Astrocyte (in vitro differentiated cells and primary cell): ENCODE measurements around the gene PEX11A. TPM values are rescaled to one million over a fixed set of nuclear protein-coding genes. Genes with fewer than 3 reads are reported as not detected.

ENCODE experiments used
- DNase-seq: peaks from one replicate; pipeline ENCODE4 v3.0.0-alpha.2; 2010; ENCODE audit warnings: low read depth
- FAIRE-seq: peaks from 2 replicates; lab custom pipeline; 2011; peaks lifted over from hg19 to GRCh38; lab: Jason Lieb, UNC
- H2AFZ ChIP-seq: 2 replicates; pipeline ENCODE4 v1.6.0; 2012; ENCODE audit warnings: low read depth, low read length, inconsistent platforms
- H3K27ac ChIP-seq: 2 replicates; pipeline ENCODE4 v1.5.1; 2011; ENCODE audit warnings: low read depth, low read length, inconsistent platforms
- H3K27me3 ChIP-seq: 2 replicates; pipeline ENCODE4 v1.6.0; 2011; ENCODE audit warnings: low read length, inconsistent platforms; ENCODE audit not compliant: insufficient read depth
- H3K36me3 ChIP-seq: 2 replicates; pipeline ENCODE4 v1.5.1; 2011; ENCODE audit warnings: low read length, inconsistent platforms; ENCODE audit not compliant: insufficient read depth
- H3K4me1 ChIP-seq: 2 replicates; pipeline ENCODE4 v1.5.1; 2011; ENCODE audit warnings: low read length, inconsistent platforms; ENCODE audit not compliant: insufficient read depth
- H3K4me2 ChIP-seq: 2 replicates; pipeline ENCODE4 v1.6.0; 2012; ENCODE audit warnings: low read length, inconsistent platforms
- H3K4me3 ChIP-seq: 2 replicates; pipeline ENCODE4 v1.5.1; 2011; ENCODE audit warnings: low read depth, mild to moderate bottlenecking, low read length, inconsistent platforms; ENCODE audit not compliant: insufficient read depth
- H3K79me2 ChIP-seq: 2 replicates; pipeline ENCODE4 v1.6.0; 2012; ENCODE audit warnings: mild to moderate bottlenecking, low read length, inconsistent platforms; ENCODE audit not compliant: insufficient read depth
- H3K9ac ChIP-seq: 2 replicates; pipeline ENCODE4 v1.6.0; 2012; ENCODE audit warnings: mild to moderate bottlenecking, low read length, inconsistent platforms
- H3K9me3 ChIP-seq: 2 replicates; pipeline ENCODE4 v1.5.1; 2012; ENCODE audit warnings: low read depth, mild to moderate bottlenecking, low read length, inconsistent platforms; ENCODE audit not compliant: insufficient read depth
- H4K20me1 ChIP-seq: 2 replicates; pipeline ENCODE4 v1.6.0; 2012; ENCODE audit warnings: low read length, inconsistent platforms; ENCODE audit not compliant: insufficient read depth
- H3K27ac Mint-ChIP-seq: one replicate; pipeline ENCODE4 v1.8.0; 2021; ENCODE audit warnings: mild to moderate bottlenecking, mixed read lengths; ENCODE audit not compliant: unreplicated experiment
- H3K27me3 Mint-ChIP-seq: one replicate; pipeline ENCODE4 v1.8.0; 2021; ENCODE audit warnings: low read depth, mixed read lengths; ENCODE audit not compliant: unreplicated experiment
- H3K36me3 Mint-ChIP-seq: one replicate; pipeline ENCODE4 v1.8.0; 2021; ENCODE audit warnings: low read depth, mixed read lengths; ENCODE audit not compliant: unreplicated experiment
- H3K4me1 Mint-ChIP-seq: one replicate; pipeline ENCODE4 v1.8.0; 2021; ENCODE audit warnings: low read depth, mixed read lengths; ENCODE audit not compliant: unreplicated experiment
- H3K4me3 Mint-ChIP-seq: one replicate; pipeline ENCODE4 v1.8.0; 2021; ENCODE audit warnings: mild to moderate bottlenecking, moderate library complexity, mixed read lengths; ENCODE audit not compliant: unreplicated experiment
- H3K9me3 Mint-ChIP-seq: one replicate; pipeline ENCODE4 v1.8.0; 2021; ENCODE audit warnings: mild to moderate bottlenecking, mixed read lengths; ENCODE audit not compliant: unreplicated experiment
- EZH2 ChIP-seq: IDR thresholded peaks from 2 replicates; pipeline ENCODE4 v1.6.1; 2012; ENCODE audit warnings: mild to moderate bottlenecking, low read length, inconsistent platforms; ENCODE audit not compliant: insufficient read depth
- total RNA-seq: library from RNA; stranded (reverse); gene quantifications from 2 replicates; pipeline ENCODE4 v1.2.1, GENCODE V29; 2021
- TF ChIP-seq, protein P1 (sequence below): IDR thresholded peaks from 2 replicates; pipeline ENCODE4 v1.5.1; 2011; ENCODE audit warnings: low read depth, mild to moderate bottlenecking, inconsistent platforms, low read length, moderate library complexity; ENCODE audit not compliant: insufficient read depth

The PEX11A gene
- total RNA-seq, 1 donor from 2014 or later: 2.1 TPM

DNA sequence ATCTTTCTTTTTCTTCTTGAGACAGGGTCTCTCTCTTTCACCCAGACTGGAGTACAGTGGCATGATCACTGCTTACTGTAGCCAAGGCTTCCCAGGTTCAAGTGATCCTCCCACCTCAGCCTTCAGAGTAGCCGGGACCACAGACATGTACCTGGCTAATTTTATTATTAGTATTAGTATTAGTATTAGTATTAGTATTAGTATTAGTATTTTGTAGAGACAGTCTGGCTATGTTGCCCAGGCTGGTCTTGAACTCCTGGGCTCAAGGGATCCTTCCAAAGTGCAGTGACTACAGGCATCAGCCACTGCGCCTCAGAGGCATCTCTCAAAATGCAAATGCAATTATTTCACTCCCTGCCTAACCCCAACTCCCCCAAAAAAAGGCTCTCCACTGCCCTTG is 37.0 kb downstream of the PEX11A start:
- peaks cover 7% of the 10 kb centered on the region for H3K36me3 Mint-ChIP-seq
- no peak overlapping the region for H3K9ac ChIP-seq
- H3K27ac Mint-ChIP-seq: no peak overlapping the region
- FAIRE-seq: no peak
- H3K79me2 ChIP-seq: peaks cover 26% of the 10 kb centered on the region
- H3K27ac ChIP-seq: no peak overlapping the region
- DNase-seq: no peak
- no peaks in the 10 kb centered on the region for H3K36me3 ChIP-seq
- H3K4me2 ChIP-seq: no peak overlapping the region
- no peak overlapping the region for H2AFZ ChIP-seq
- H3K9me3 Mint-ChIP-seq: no peaks in the 10 kb centered on the region
- TF ChIP-seq, protein P1, sequence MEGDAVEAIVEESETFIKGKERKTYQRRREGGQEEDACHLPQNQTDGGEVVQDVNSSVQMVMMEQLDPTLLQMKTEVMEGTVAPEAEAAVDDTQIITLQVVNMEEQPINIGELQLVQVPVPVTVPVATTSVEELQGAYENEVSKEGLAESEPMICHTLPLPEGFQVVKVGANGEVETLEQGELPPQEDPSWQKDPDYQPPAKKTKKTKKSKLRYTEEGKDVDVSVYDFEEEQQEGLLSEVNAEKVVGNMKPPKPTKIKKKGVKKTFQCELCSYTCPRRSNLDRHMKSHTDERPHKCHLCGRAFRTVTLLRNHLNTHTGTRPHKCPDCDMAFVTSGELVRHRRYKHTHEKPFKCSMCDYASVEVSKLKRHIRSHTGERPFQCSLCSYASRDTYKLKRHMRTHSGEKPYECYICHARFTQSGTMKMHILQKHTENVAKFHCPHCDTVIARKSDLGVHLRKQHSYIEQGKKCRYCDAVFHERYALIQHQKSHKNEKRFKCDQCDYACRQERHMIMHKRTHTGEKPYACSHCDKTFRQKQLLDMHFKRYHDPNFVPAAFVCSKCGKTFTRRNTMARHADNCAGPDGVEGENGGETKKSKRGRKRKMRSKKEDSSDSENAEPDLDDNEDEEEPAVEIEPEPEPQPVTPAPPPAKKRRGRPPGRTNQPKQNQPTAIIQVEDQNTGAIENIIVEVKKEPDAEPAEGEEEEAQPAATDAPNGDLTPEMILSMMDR: no peak
- TF ChIP-seq EZH2: no peak
- H3K27me3 ChIP-seq: no peaks in the 10 kb centered on the region
- no peaks in the 10 kb centered on the region for H3K9me3 ChIP-seq
- H3K4me1 Mint-ChIP-seq: peaks cover 5% of the 10 kb centered on the region
- H4K20me1 ChIP-seq: peaks cover 23% of the 10 kb centered on the region
- H3K4me1 ChIP-seq: peaks cover 5% of the 10 kb centered on the region
- no peak overlapping the region for H3K4me3 ChIP-seq
- H3K4me3 Mint-ChIP-seq: no peak overlapping the region
- H3K27me3 Mint-ChIP-seq: peaks cover 10% of the 10 kb centered on the region

DNA sequence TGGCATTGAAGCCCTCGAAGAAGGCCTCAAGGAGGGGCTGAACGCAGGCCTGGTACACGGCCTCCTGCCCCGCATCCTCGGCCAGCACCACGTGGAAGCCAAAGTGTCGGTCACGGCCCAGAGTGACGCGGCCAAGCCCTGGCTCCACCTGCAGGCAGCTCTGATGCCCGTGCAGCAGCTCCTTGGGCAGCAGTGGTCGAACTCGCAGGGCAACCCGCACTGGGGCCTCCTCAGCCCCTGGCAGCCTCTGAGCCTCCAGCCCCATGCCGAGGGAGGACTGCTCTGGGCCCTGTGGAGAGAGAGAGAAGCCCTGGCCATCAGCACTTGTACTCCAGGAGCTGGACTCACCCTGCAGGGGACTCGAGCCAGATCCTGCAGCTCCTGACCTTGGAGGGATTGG is 37.9 kb downstream of the PEX11A start:
- DNase-seq (no peak), FAIRE-seq (no peak)
- peaks cover 5% of the 10 kb centered on the region for H3K4me1 ChIP-seq
- no peak for TF ChIP-seq EZH2
- TF ChIP-seq, protein P1: no peak
- H2AFZ ChIP-seq: no peak overlapping the region
- H3K4me3 Mint-ChIP-seq: no peak overlapping the region
- no peak overlapping the region for H3K4me3 ChIP-seq
- H3K79me2 ChIP-seq: peaks cover 26% of the 10 kb centered on the region
- H3K9me3 ChIP-seq: no peaks in the 10 kb centered on the region
- H3K9ac ChIP-seq: no peak overlapping the region
- H3K27ac ChIP-seq: no peak overlapping the region
- peaks cover 23% of the 10 kb centered on the region for H4K20me1 ChIP-seq
- H3K9me3 Mint-ChIP-seq: no peaks in the 10 kb centered on the region
- no peak overlapping the region for H3K27ac Mint-ChIP-seq
- peaks cover 10% of the 10 kb centered on the region for H3K27me3 Mint-ChIP-seq
- peaks cover 5% of the 10 kb centered on the region for H3K4me1 Mint-ChIP-seq
- peaks cover 8% of the 10 kb centered on the region for H3K36me3 Mint-ChIP-seq
- no peak overlapping the region for H3K4me2 ChIP-seq
- H3K36me3 ChIP-seq: no peaks in the 10 kb centered on the region
- no peaks in the 10 kb centered on the region for H3K27me3 ChIP-seq

DNA sequence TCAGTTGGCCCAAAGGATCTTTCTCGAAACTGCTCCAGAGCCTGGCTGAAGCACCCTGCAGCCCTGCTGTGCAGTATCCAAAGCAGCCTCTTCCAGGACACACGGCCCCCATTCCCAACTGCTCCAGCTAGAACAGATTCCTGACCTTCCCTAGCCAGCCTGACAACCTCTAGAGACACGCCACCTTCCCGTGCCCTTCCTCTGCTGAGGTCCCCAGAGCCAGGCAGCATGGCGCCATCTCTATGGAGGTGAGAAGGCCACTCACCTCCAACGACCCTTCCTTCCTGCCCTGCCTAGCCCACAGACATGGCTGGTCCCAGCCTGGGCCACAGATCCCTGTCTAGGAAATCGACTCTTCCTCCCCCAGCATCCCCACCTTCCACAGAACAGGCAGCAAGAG is 38.4 kb downstream of the PEX11A start:
- no peaks in the 10 kb centered on the region for H3K9me3 Mint-ChIP-seq

More for the DNA sequence above, 38.4 kb downstream of the PEX11A start:
- no peak overlapping the region for H3K27ac ChIP-seq
- no peak overlapping the region for H3K9ac ChIP-seq
- Mint-ChIP-seq H3K36me3 (peaks cover 10% of the 10 kb centered on the region), H3K27ac (no peak overlapping the region), H3K4me3 (no peak overlapping the region), H3K27me3 (peaks cover 10% of the 10 kb centered on the region), H3K4me1 (peaks cover 5% of the 10 kb centered on the region)
- H3K36me3 ChIP-seq: no peaks in the 10 kb centered on the region
- H3K4me3 ChIP-seq: no peak overlapping the region
- no peak for DNase-seq
- H4K20me1 ChIP-seq: peaks cover 23% of the 10 kb centered on the region
- H2AFZ ChIP-seq: no peak overlapping the region
- H3K4me2 ChIP-seq: no peak overlapping the region
- no peaks in the 10 kb centered on the region for H3K9me3 ChIP-seq
- H3K4me1 ChIP-seq: peaks cover 5% of the 10 kb centered on the region
- peaks cover 26% of the 10 kb centered on the region for H3K79me2 ChIP-seq
- TF ChIP-seq EZH2: no peak
- TF ChIP-seq, protein P1: no peak
- H3K27me3 ChIP-seq: no peaks in the 10 kb centered on the region
- FAIRE-seq: no peak
